Neural crest cell (in vitro differentiated cells): Measurements from ENCODE around the gene KLK1. TPM values are rescaled to one million over a fixed set of nuclear protein-coding genes. Genes with fewer than 3 reads are reported as not detected.

ENCODE experiments used
- DNase-seq: peaks from one replicate; pipeline ENCODE4 v3.0.0; 2021; ENCODE audit warnings: low read depth, mixed read lengths, low spot score
- H3K27ac Mint-ChIP-seq: one replicate; pipeline ENCODE4 v1.8.0; 2021; ENCODE audit warnings: mild to moderate bottlenecking, mixed read lengths; ENCODE audit not compliant: unreplicated experiment
- H3K27me3 Mint-ChIP-seq: 2 replicates; pipeline ENCODE4 v1.8.0; 2021; ENCODE audit warnings: low read depth, mild to moderate bottlenecking, mixed read lengths
- H3K36me3 Mint-ChIP-seq: 2 replicates; pipeline ENCODE4 v1.8.0; 2021; ENCODE audit warnings: low read depth, mild to moderate bottlenecking, mixed read lengths
- H3K4me1 Mint-ChIP-seq: 2 replicates; pipeline ENCODE4 v1.8.0; 2021; ENCODE audit warnings: mixed read lengths
- H3K4me3 Mint-ChIP-seq: one replicate; pipeline ENCODE4 v1.8.0; 2021; ENCODE audit warnings: mild to moderate bottlenecking, mixed read lengths
- H3K9me3 Mint-ChIP-seq: 2 replicates; pipeline ENCODE4 v1.8.0; 2021; ENCODE audit warnings: mixed read lengths
- CTCF ChIP-seq: fragments of 200-600 bp; sonication (generic); conservative IDR thresholded peaks from 2 replicates; pipeline ENCODE4 v1.5.0; 2021; ENCODE audit warnings: antibody characterized with exemption, mild to moderate bottlenecking
- total RNA-seq: library from RNA; stranded (reverse); gene quantifications from 2 replicates; pipeline ENCODE4 v1.2.1, GENCODE V29; 2021

Gene KLK1
- total RNA-seq, 1 donor from 2014 or later = 0.44 TPM

GRCh38 chr19:50861010-50861409, 37.4 kb upstream of the KLK1 start:
- Mint-ChIP-seq H3K4me1 (no peaks in the 10 kb centered on the region), H3K27me3 (peaks cover 88% of the 10 kb centered on the region)
- TF ChIP-seq CTCF = no peak

GRCh38 chr19:50859849-50860248, 36.3 kb upstream of the KLK1 start:
- no peak for TF ChIP-seq CTCF
- no peak overlapping the region for H3K27ac Mint-ChIP-seq
- no peaks in the 10 kb centered on the region for H3K36me3 Mint-ChIP-seq
- no peaks in the 10 kb centered on the region for H3K9me3 Mint-ChIP-seq
- peaks cover 87% of the 10 kb centered on the region for H3K27me3 Mint-ChIP-seq
- H3K4me3 Mint-ChIP-seq = no peak overlapping the region
- DNase-seq = no peak
- no peaks in the 10 kb centered on the region for H3K4me1 Mint-ChIP-seq

More at GRCh38 chr19:50861010-50861409, 37.4 kb upstream of the KLK1 start:
- no peaks in the 10 kb centered on the region for H3K36me3 Mint-ChIP-seq
- no peak overlapping the region for H3K27ac Mint-ChIP-seq
- DNase-seq = no peak
- no peaks in the 10 kb centered on the region for H3K9me3 Mint-ChIP-seq
- no peak overlapping the region for H3K4me3 Mint-ChIP-seq

GRCh38 chr19:50858886-50859285, 35.3 kb upstream of the KLK1 start:
- Mint-ChIP-seq H3K4me3 (no peak overlapping the region), H3K36me3 (no peaks in the 10 kb centered on the region), H3K9me3 (no peaks in the 10 kb centered on the region), H3K27me3 (peaks cover 85% of the 10 kb centered on the region), H3K27ac (no peak overlapping the region), H3K4me1 (no peaks in the 10 kb centered on the region)
- no peak for TF ChIP-seq CTCF
- no peak for DNase-seq

GRCh38 chr19:50857366-50857765, 33.8 kb upstream of the KLK1 start:
- H3K4me3 Mint-ChIP-seq = no peak overlapping the region
- H3K36me3 Mint-ChIP-seq = no peaks in the 10 kb centered on the region
- TF ChIP-seq CTCF = no peak
- H3K27ac Mint-ChIP-seq = no peak overlapping the region
- peaks cover 80% of the 10 kb centered on the region for H3K27me3 Mint-ChIP-seq
- H3K4me1 Mint-ChIP-seq = no peaks in the 10 kb centered on the region
- no peak for DNase-seq
- no peaks in the 10 kb centered on the region for H3K9me3 Mint-ChIP-seq

- no peak for TF ChIP-seq CTCF
These were observed 31.2 kb upstream of the KLK1 start, which contains the start of gene KLK3 for GRCh38 chr19:50854636-50855410. Gene KLK3 (plus strand): TSS chr19:50854915. CDS start chr19:50854956, 41 bp downstream.

More at GRCh38 chr19:50854636-50855410, 31.2 kb upstream of the KLK1 start, which contains the start of gene KLK3:
- Mint-ChIP-seq H3K27ac (no peak within 1 kb of the TSS), H3K4me3 (no peak within 1 kb of the TSS), H3K36me3 (no peaks in the 10 kb centered on the region), H3K4me1 (no peaks in the 10 kb centered on the region), H3K27me3 (peaks cover 81% of the 10 kb centered on the region), H3K9me3 (no peaks in the 10 kb centered on the region)
- DNase-seq = no peak
